RWPE2 (cell line): ENCODE data around the gene ANP32B.
"Not testable (repeated sequence)": the region's sequence is repeated elsewhere in the genome, so short reads cannot be mapped to it uniquely, and the experiment has no call there.

Experiments used
- ATAC-seq: fragments of 200-7000 bp; cut with Tn5 transposase; 3 replicates; pipeline ENCODE4 v1.9.1; 2021; ENCODE audit warnings: low read depth
- DNase-seq: peaks from one replicate; pipeline ENCODE4 v3.0.0-alpha.2; 2020; ENCODE audit warnings: low spot score
- H3K27ac ChIP-seq: fragments of 450-650 bp; 2 replicates; pipeline ENCODE4 v1.5.1; 2017; ENCODE audit warnings: mild to moderate bottlenecking; ENCODE audit not compliant: poor library complexity, severe bottlenecking
- H3K27me3 ChIP-seq: fragments of 250-450 bp; sonication (Bioruptor Pico); 2 replicates; pipeline ENCODE4 v1.5.1; 2021; ENCODE audit warnings: mild to moderate bottlenecking, moderate library complexity; ENCODE audit not compliant: insufficient read depth, poor library complexity, severe bottlenecking
- H3K36me3 ChIP-seq: fragments of 250-450 bp; sonication (Bioruptor Pico); 2 replicates; pipeline ENCODE4 v1.5.1; 2020; ENCODE audit warnings: low read depth, mild to moderate bottlenecking, moderate library complexity
- H3K4me1 ChIP-seq: fragments of 250-450 bp; sonication (Bioruptor Pico); 2 replicates; pipeline ENCODE4 v1.5.1; 2021; ENCODE audit warnings: mild to moderate bottlenecking, moderate library complexity; ENCODE audit not compliant: insufficient read depth, poor library complexity, severe bottlenecking
- H3K4me3 ChIP-seq: fragments of 250-450 bp; sonication (Bioruptor Pico); 2 replicates; pipeline ENCODE4 v1.5.1; 2021; ENCODE audit warnings: mild to moderate bottlenecking, moderate library complexity; ENCODE audit not compliant: severe bottlenecking
- H3K9me3 ChIP-seq: fragments of 250-450 bp; sonication (Bioruptor Pico); 2 replicates; pipeline ENCODE4 v1.5.1; 2021; ENCODE audit warnings: mild to moderate bottlenecking, moderate library complexity; ENCODE audit not compliant: severe bottlenecking
- TF ChIP-seq, protein P1 (sequence below): fragments of 450-650 bp; IDR thresholded peaks from one replicate; pipeline ENCODE4 v1.5.1; 2017; ENCODE audit warnings: mild to moderate bottlenecking, moderate library complexity; ENCODE audit not compliant: poor library complexity, severe bottlenecking

The ANP32B gene

GRCh38 chr9:97970165-97970564, 13.0 kb upstream of the ANP32B start:
- no peak for DNase-seq

DNA sequence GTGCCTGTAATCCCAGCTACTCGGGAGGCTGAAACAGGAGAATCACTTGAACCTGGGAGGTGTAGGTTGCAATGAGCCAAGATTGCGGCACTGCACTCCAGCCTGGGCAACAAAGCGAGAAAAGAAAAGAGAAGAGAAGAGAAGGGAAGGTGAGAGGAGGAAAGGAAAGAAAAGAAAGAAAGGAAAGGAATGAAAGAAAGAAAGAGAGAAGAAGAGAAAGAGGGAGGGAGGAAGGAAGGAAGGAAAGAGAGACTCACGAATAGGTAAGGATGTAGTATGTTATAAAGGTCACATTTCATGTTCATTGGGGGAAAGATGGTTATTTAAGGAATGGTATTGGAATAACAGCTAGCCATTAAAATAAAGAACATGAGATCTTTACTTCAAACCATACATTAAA, 10.4 kb upstream of the ANP32B start:
- TF ChIP-seq, protein P1, sequence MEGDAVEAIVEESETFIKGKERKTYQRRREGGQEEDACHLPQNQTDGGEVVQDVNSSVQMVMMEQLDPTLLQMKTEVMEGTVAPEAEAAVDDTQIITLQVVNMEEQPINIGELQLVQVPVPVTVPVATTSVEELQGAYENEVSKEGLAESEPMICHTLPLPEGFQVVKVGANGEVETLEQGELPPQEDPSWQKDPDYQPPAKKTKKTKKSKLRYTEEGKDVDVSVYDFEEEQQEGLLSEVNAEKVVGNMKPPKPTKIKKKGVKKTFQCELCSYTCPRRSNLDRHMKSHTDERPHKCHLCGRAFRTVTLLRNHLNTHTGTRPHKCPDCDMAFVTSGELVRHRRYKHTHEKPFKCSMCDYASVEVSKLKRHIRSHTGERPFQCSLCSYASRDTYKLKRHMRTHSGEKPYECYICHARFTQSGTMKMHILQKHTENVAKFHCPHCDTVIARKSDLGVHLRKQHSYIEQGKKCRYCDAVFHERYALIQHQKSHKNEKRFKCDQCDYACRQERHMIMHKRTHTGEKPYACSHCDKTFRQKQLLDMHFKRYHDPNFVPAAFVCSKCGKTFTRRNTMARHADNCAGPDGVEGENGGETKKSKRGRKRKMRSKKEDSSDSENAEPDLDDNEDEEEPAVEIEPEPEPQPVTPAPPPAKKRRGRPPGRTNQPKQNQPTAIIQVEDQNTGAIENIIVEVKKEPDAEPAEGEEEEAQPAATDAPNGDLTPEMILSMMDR, result no peak
- Histone ChIP-seq H3K27me3 (peaks cover 3% of the 10 kb centered on the region), H3K27ac (no peak overlapping the region), H3K36me3 (no peaks in the 10 kb centered on the region), H3K4me3 (no peak overlapping the region), H3K4me1 (no peaks in the 10 kb centered on the region), H3K9me3 (no peaks in the 10 kb centered on the region)
- ATAC-seq (no peak), DNase-seq (no peak)

More at GRCh38 chr9:97970165-97970564, 13.0 kb upstream of the ANP32B start:
- H3K4me3 ChIP-seq, result no peak overlapping the region
- H3K36me3 ChIP-seq, result no peaks in the 10 kb centered on the region
- H3K4me1 ChIP-seq, result no peaks in the 10 kb centered on the region
- no peak for ATAC-seq
- H3K27ac ChIP-seq, result no peak overlapping the region
- TF ChIP-seq, protein P1, result no peak
- peaks cover 3% of the 10 kb centered on the region for H3K27me3 ChIP-seq
- no peaks in the 10 kb centered on the region for H3K9me3 ChIP-seq

DNA sequence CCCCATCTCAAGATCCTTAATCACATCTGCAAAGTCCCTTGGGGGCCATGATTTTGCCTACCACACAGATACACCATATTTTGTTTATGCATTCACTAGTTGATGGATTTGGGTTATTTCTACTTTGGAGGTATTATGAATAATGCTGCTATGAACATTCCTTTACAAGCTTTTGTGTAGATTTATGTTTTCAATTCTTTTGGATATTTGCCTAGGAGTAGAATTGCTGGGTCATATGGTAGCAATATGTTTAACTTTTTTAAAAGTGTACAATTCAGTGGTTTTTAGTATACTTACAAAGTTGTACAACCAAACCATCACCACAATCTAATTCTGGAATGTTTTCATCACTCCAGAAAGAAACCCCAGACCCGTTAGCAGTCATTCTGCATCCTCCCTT, 7.8 kb upstream of the ANP32B start:
- TF ChIP-seq, protein P1, result no peak
- ATAC-seq (no peak), DNase-seq (no peak)
- Histone ChIP-seq H3K4me3 (no peak overlapping the region), H3K27ac (no peak overlapping the region), H3K27me3 (peaks cover 3% of the 10 kb centered on the region), H3K9me3 (no peaks in the 10 kb centered on the region), H3K4me1 (no peaks in the 10 kb centered on the region), H3K36me3 (no peaks in the 10 kb centered on the region)

DNA sequence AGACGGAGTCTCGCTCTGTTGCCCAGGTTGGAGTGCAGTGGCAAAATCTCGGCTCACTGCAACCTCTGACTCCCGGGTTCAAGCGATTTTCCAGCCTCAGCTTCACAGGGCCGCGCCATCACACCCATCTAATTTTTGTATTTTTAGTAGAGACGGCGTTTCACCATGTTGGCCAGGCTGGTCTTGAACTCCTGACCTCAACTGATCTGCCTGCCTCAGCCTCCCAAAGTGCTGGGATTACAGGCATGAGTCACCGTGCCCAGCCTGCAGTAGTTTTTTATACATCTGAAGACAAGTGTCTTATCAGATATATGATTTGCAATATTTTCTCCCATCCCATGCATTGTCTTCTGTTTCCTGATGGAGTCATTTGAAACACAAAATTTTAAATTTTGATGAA, 6.5 kb upstream of the ANP32B start:
- H3K4me1 ChIP-seq, H3K27ac ChIP-seq, H3K27me3 ChIP-seq, ATAC-seq, H3K36me3 ChIP-seq, H3K9me3 ChIP-seq, DNase-seq, H3K4me3 ChIP-seq: not testable (repeated sequence)

GRCh38 chr9:97978371-97979130, 4.6 kb upstream of the ANP32B start:
- H3K27me3 ChIP-seq, result no peaks in the 10 kb centered on the region
- no peak overlapping the region for H3K4me3 ChIP-seq
- TF ChIP-seq, protein P1, result no peak
- no peaks in the 10 kb centered on the region for H3K9me3 ChIP-seq
- no peak for ATAC-seq
- H3K36me3 ChIP-seq, result no peaks in the 10 kb centered on the region
- no peak for DNase-seq
- no peak overlapping the region for H3K27ac ChIP-seq
- H3K4me1 ChIP-seq, result no peaks in the 10 kb centered on the region
